Measurements from ENCODE around the gene ATXN3L.

ATXN3L gene

GRCh38 chrX:13340182-13340791 is 20.4 kb upstream of the ATXN3L start:
- DNase-seq, result no peak
- Histone ChIP-seq H3K36me3 (no peaks in the 10 kb centered on the region), H3K4me1 (no peaks in the 10 kb centered on the region)

GRCh38 chrX:13339607-13340006 is 19.8 kb upstream of the ATXN3L start:
- no peak for DNase-seq
- Histone ChIP-seq H3K36me3 (no peaks in the 10 kb centered on the region), H3K4me1 (no peaks in the 10 kb centered on the region), H3K4me3 (ENCODE audit: low read depth, low read length) (no peak overlapping the region), H3K27me3 (no peaks in the 10 kb centered on the region), H3K9me3 (no peaks in the 10 kb centered on the region)
- TF ChIP-seq CTCF (IDR thresholded peaks at IDR 0.05; ENCODE audit: low read depth, low read length), result no peak

More at GRCh38 chrX:13340182-13340791, 20.4 kb upstream of the ATXN3L start:
- Histone ChIP-seq H3K27me3 (no peaks in the 10 kb centered on the region), H3K4me3 (ENCODE audit: low read depth, low read length) (no peak overlapping the region), H3K9me3 (no peaks in the 10 kb centered on the region)
- no peak for TF ChIP-seq CTCF (IDR thresholded peaks at IDR 0.05; ENCODE audit: low read depth, low read length)

- Histone ChIP-seq H3K27me3 (no peaks in the 10 kb centered on the region), H3K9me3 (no peaks in the 10 kb centered on the region), H3K4me1 (no peaks in the 10 kb centered on the region), H3K4me3 (ENCODE audit: low read depth, low read length) (no peak overlapping the region), H3K36me3 (no peaks in the 10 kb centered on the region)
- no peak for DNase-seq
- TF ChIP-seq CTCF (IDR thresholded peaks at IDR 0.05; ENCODE audit: low read depth, low read length), result no peak
Measured at GRCh38 chrX:13338996-13339515, 19.2 kb upstream of the ATXN3L start.

GRCh38 chrX:13334491-13334890 is 14.6 kb upstream of the ATXN3L start:
- no peak overlapping the region for H3K4me3 ChIP-seq (ENCODE audit: low read depth, low read length)
- TF ChIP-seq CTCF (IDR thresholded peaks at IDR 0.05; ENCODE audit: low read depth, low read length), result no peak
- H3K4me1 ChIP-seq, result no peaks in the 10 kb centered on the region
- H3K9me3 ChIP-seq, result no peaks in the 10 kb centered on the region
- no peaks in the 10 kb centered on the region for H3K27me3 ChIP-seq
- DNase-seq, result no peak
- H3K36me3 ChIP-seq, result no peaks in the 10 kb centered on the region

- no peak for TF ChIP-seq CTCF (IDR thresholded peaks at IDR 0.05; ENCODE audit: low read depth, low read length)
- Histone ChIP-seq H3K9me3 (no peaks in the 10 kb centered on the region), H3K27me3 (no peaks in the 10 kb centered on the region), H3K36me3 (no peaks in the 10 kb centered on the region), H3K4me3 (ENCODE audit: low read depth, low read length) (no peak overlapping the region), H3K4me1 (no peaks in the 10 kb centered on the region)
- no peak for DNase-seq
Measured at GRCh38 chrX:13330446-13330845, 10.6 kb upstream of the ATXN3L start.

- DNase-seq, result no peak
- no peak overlapping the region for H3K4me3 ChIP-seq (ENCODE audit: low read depth, low read length)
- H3K27me3 ChIP-seq, result no peaks in the 10 kb centered on the region
- TF ChIP-seq CTCF (IDR thresholded peaks at IDR 0.05; ENCODE audit: low read depth, low read length), result no peak
- no peaks in the 10 kb centered on the region for H3K9me3 ChIP-seq
- H3K4me1 ChIP-seq, result no peaks in the 10 kb centered on the region
- no peaks in the 10 kb centered on the region for H3K36me3 ChIP-seq
Measured at GRCh38 chrX:13327666-13328065, 7.8 kb upstream of the ATXN3L start.
